Heart left ventricle (tissue), 16 donors: ENCODE measurements around the gene KRT80. TPM values are rescaled to one million over a fixed set of nuclear protein-coding genes. Genes with fewer than 3 reads are reported as not detected.

Source experiments
- ATAC-seq, 4 donors: fragments of 200-7000 bp; cut with Tn5 transposase; one replicate each; pipeline ENCODE4 v1.9.1; 2020 to 2022; ENCODE audit warnings: moderate library complexity in 4 of 4, mild to moderate bottlenecking in 3 of 4, moderate number of reproducible peaks in 1 of 4
- DNase-seq, 5 donors: peaks; one replicate each; pipeline ENCODE4 v3.0.0-alpha.2; 2020
- H3K27ac ChIP-seq, 12 donors: fragments of 200-600 bp; sonication (generic) in 4 of 12; one replicate each; pipeline versions ENCODE4 v1.5.0 to v1.8.0; 2016 to 2022; ENCODE audit warnings: mild to moderate bottlenecking in 2 of 12
- H3K27me3 ChIP-seq, 9 donors: fragments of 200-600 bp; sonication (generic) in 2 of 9; one replicate each; pipeline versions ENCODE4 v1.5.1 to v1.8.0; 2016 to 2022; ENCODE audit warnings: mild to moderate bottlenecking in 3 of 9
- H3K36me3 ChIP-seq, 9 donors: fragments of 200-600 bp; sonication (generic) in 2 of 9; one replicate each; pipeline versions ENCODE4 v1.5.0 to v1.8.0; 2018 to 2022; ENCODE audit warnings: mild to moderate bottlenecking in 2 of 9
- H3K4me1 ChIP-seq, 12 donors: fragments of 200-600 bp; sonication (generic) in 4 of 12; one replicate each; pipeline versions ENCODE4 v1.5.0 to v1.8.0; 2016 to 2022; ENCODE audit warnings: mild to moderate bottlenecking in 3 of 12
- H3K4me3 ChIP-seq, 12 donors: fragments of 200-600 bp; sonication (generic) in 4 of 12; one replicate each; pipeline versions ENCODE4 v1.5.0 to v1.8.0; 2017 to 2022; ENCODE audit warnings: mild to moderate bottlenecking in 9 of 12, moderate library complexity in 4 of 12
- H3K9me3 ChIP-seq, 12 donors: fragments of 200-600 bp; sonication (generic) in 4 of 12; one replicate each; pipeline versions ENCODE4 v1.5.0 to v1.8.0; 2016 to 2022; ENCODE audit warnings: mild to moderate bottlenecking in 1 of 12
- POLR2A ChIP-seq, 2 donors: fragments of 450-650 bp; IDR thresholded peaks; one replicate each; pipeline ENCODE4 v1.6.1; 2017; ENCODE audit warnings: antibody characterized with exemption in 2 of 2, mild to moderate bottlenecking in 2 of 2, moderate library complexity in 2 of 2
- WGBS, 4 donors: extraction: QIAGEN DNeasy Blood & Tissue Kit in 2 of 4; methylation state at CpG; one replicate each; pipeline versions ENCODE4 v1.1.5 to v1.1.7; 2013 to 2018; 5-methylcytosine and 5-hydroxymethylcytosine counted together
- intact Hi-C, 10 donors: fragments of 100-400 bp; cut with DNase I; formaldehyde crosslinking; loops; one replicate each; pipeline versions ENCODE4 v1.11.1 to v1.14.2; 2022
- polyA plus RNA-seq, 2 donors: library from polyadenylated mRNA; stranded (reverse); fragments of 200-250 nt; gene quantifications; one replicate each; pipeline ENCODE4 v1.2.3, GENCODE V29; 2013
- total RNA-seq, 9 donors: library from RNA; depleted of rRNA in 2 of 9; stranded (reverse); fragments of >200 nt in 2 of 9; fragmentation: NEBNext Ultra II Directional in 3 of 9; extraction: Animal tissue kit (Norgen Biotek cat#: 25700) in 3 of 9; gene quantifications; one replicate each; pipeline versions ENCODE4 v1.1.0 to v1.2.4, GENCODE V29; 2016 to 2023
- TF ChIP-seq, protein P1 (sequence below), 12 donors: fragments of 200-600 bp; sonication (generic) in 4 of 12; IDR thresholded peaks; one replicate each; pipeline versions ENCODE4 v1.5.0 to v1.8.0; 2018 to 2022; ENCODE audit warnings: antibody characterized with exemption in 12 of 12, mild to moderate bottlenecking in 5 of 12
- donor health status: ischemic (EF 13 %, LVEDD 7.1; RV severe dilation, severe dysfunction).
- donor health status: healthy with polysubstance abuse.
- donor health status: DM: no; HTN: yes; CAD: no.
- donor health status: DM: no; HTN: no; CAD: no.
- donor health status: ischemic (EF 25% LVEDD 6.9; RV normal size, moderate dysfunction).
- donor health status: ischemic (EF 25% LVEDD 5.7; RV mildly dilated, moderate dysfunction).
- donor health status: healthy.
- donor health status: DM: yes; HTN: yes; CAD: no.
- donor health status: ischemic (EF 35%, LVEDD 5.7; RV mildly dilated, moderate dysfunction).
- donor health status: nonischemic (EF 11% LVEDD 7.7; RV severe dilation, severe dysfunction).
- donor health status: DM: yes; HTN: yes; CAD: no.
- donor health status: PGD.
- donor health status: ischemic (EF 29% LVEDD 5.4; RV normal size, mild dysfunction).
- donor health status: nonischemic (EF 23%, LVEDD 6.1; RV moderate dilation, normal function).

Gene KRT80
- total and polyA plus RNA-seq, 11 donors, result 0.08 to 1.2 (median 0.24) TPM; not detected in 2

DNA sequence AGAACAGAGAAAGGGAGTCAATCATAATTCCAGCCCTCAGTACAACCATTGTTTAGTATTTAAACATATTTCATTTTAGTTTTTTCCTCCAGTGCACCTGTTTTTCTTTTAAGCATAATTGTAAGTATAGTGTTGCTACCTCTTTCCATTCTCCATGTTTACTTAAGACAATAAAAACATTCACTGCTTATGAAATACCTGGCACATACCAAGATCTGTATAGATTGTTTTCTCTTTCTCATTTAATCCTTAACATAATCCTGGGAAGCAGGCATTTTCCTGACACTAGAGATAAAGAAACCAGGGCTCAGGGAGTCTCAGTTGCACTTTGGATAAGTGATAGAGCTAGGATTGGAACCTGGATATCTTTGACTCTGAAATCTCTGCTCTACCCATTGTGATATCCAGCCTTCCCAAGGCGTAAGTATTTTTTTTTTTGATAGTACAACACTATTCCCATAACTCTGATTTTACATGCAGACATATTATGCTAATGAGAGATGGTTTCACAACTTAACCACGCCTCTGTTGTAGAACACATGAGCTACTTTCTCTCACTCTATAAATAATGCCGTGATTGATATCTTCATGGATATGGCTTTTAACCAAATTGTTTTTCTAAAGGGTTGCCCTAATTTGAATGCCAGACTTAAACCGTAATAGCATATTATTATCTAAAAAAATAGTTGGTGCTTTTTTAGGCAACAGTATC is 29.4 kb upstream of the KRT80 start:
- Histone ChIP-seq H3K4me3 (no peak overlapping the region), H3K9me3 (no peaks in the 10 kb centered on the region), H3K4me1 (peaks cover 0 to 21% (median 0%) of the 10 kb centered on the region in 12 donors), H3K36me3 (no peaks in the 10 kb centered on the region), H3K27me3 (peaks cover 0 to 27% (median 5%) of the 10 kb centered on the region in 9 donors), H3K27ac (no peak overlapping the region)
- no peak for TF ChIP-seq POLR2A (IDR thresholded peaks at IDR 0.05)
- TF ChIP-seq, protein P1, sequence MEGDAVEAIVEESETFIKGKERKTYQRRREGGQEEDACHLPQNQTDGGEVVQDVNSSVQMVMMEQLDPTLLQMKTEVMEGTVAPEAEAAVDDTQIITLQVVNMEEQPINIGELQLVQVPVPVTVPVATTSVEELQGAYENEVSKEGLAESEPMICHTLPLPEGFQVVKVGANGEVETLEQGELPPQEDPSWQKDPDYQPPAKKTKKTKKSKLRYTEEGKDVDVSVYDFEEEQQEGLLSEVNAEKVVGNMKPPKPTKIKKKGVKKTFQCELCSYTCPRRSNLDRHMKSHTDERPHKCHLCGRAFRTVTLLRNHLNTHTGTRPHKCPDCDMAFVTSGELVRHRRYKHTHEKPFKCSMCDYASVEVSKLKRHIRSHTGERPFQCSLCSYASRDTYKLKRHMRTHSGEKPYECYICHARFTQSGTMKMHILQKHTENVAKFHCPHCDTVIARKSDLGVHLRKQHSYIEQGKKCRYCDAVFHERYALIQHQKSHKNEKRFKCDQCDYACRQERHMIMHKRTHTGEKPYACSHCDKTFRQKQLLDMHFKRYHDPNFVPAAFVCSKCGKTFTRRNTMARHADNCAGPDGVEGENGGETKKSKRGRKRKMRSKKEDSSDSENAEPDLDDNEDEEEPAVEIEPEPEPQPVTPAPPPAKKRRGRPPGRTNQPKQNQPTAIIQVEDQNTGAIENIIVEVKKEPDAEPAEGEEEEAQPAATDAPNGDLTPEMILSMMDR (IDR thresholded peaks at IDR 0.05), result no peak
- intact Hi-C loops, result loop anchor here in 2 of 10 donors (5.0 to 10.0 kb wide), 2 partner anchors 54 to 56 kb away; partner anchors contain the start of gene KRT86 (in 1 of the 2)
- 71 to 81% (median 73%) methylated on average over 4 of the region's 4 CpGs for WGBS, 4 donors
- ATAC-seq, result no peak
- DNase-seq, result no peak

DNA sequence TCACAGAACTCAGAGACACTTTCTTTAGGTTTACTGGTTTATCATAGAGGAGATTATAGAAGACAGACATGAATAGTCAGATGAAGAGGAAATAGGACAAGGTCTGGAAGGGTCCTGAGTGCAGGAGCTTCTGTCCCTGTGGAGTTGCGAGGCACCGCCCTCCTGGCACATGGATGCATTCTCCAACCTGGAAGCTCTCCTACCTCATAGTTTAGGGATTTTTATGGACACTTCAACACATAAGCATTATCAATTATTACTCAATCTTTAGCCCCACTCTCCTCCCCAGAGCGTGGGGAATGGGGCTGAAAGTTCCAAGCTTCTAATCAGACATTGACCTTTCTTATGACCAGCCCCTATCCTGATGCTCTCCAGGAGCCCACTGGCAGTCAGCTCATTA is 28.7 kb upstream of the KRT80 start:
- Histone ChIP-seq H3K4me1 (peaks cover 0 to 21% (median 0%) of the 10 kb centered on the region in 12 donors), H3K4me3 (no peak overlapping the region), H3K9me3 (no peaks in the 10 kb centered on the region), H3K27ac (no peak overlapping the region), H3K27me3 (peaks cover 0 to 27% (median 5%) of the 10 kb centered on the region in 9 donors), H3K36me3 (no peaks in the 10 kb centered on the region)
- intact Hi-C loops, result loop anchor here in 2 of 10 donors (5.0 to 10.0 kb wide), 2 partner anchors 54 to 57 kb away; partner anchors contain the start of gene KRT86 (in 1 of the 2)
- 78 to 89% (median 88%) methylated on average over 3 of the region's 3 CpGs for WGBS, 4 donors
- no peak for TF ChIP-seq POLR2A (IDR thresholded peaks at IDR 0.05)
- TF ChIP-seq, protein P1 (IDR thresholded peaks at IDR 0.05), result no peak
- ATAC-seq (no peak), DNase-seq (peak in 2 of 5 donors; percentile 6 to 26)

DNA sequence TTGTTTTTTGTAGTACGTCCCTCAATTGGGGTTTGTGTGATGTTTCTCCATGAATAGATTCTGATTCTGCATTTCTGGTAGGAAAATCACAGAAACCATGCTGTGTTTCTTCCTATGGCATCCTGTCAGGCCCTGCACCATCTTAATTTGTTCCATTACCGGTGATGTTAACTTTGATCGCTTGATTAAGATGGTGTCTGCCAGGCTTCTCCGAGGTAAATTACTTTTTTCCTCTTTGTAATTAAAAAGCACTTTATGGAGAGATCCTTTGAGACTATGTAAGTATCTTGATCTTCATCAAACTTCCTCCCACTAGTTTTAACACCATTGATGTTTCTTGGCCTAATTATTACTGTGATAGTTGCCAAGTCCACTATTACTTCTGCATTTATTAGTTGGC is 26.2 kb upstream of the KRT80 start:
- H3K9me3 ChIP-seq, result no peaks in the 10 kb centered on the region
- peak overlapping the region in 1 of 12 donors; percentile 37 for H3K27ac ChIP-seq
- DNase-seq (no peak), ATAC-seq (no peak)
- H3K36me3 ChIP-seq, result no peaks in the 10 kb centered on the region
- no peak overlapping the region for H3K4me3 ChIP-seq
- peaks cover 0 to 22% (median 5%) of the 10 kb centered on the region in 9 donors for H3K27me3 ChIP-seq
- no peak for TF ChIP-seq POLR2A (IDR thresholded peaks at IDR 0.05)
- TF ChIP-seq, protein P1 (IDR thresholded peaks at IDR 0.05), result no peak
- 78 to 85% (median 80%) methylated on average over 4 of the region's 4 CpGs for WGBS, 4 donors
- H3K4me1 ChIP-seq, result peaks cover 0 to 23% (median 2%) of the 10 kb centered on the region in 12 donors
- intact Hi-C loops, result loop anchor here in 1 of 10 donors (5.0 kb wide), 1 partner anchor 59 kb away; no protein-coding TSS in a partner anchor

DNA sequence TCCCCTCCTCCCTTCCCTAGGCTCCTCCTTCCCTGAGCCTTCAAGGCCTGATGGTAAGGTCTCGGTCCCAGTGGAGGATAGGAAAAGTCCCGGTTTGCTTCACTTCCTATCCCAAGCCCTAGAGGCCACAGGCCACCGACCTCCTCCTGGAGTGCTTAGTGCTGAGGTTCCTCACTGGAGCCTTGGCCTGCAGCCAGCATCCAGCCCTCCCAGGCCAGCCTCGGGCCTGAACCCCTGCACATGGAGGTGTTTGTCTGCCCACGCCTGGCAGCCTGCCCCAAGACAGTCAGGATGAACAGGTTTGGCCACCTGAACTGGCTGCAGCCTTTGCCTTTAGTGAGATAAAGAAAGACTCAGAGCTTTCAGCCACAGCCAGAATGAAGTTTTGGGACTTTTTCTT is 25.4 kb upstream of the KRT80 start:
- peak; percentile 30 to 75 (median 51) for ATAC-seq
- DNase-seq, result peak; percentile 57 to 80 (median 71)
- 22 to 46% (median 31%) methylated on average over 5 of the region's 5 CpGs for WGBS, 4 donors
- Histone ChIP-seq H3K4me3 (no peak overlapping the region), H3K4me1 (peaks cover 0 to 23% (median 2%) of the 10 kb centered on the region in 12 donors), H3K27ac (peak overlapping the region in 5 of 12 donors; percentile 2 to 42 (median 11)), H3K36me3 (no peaks in the 10 kb centered on the region), H3K9me3 (no peaks in the 10 kb centered on the region), H3K27me3 (peaks cover 0 to 20% (median 5%) of the 10 kb centered on the region in 9 donors)
- TF ChIP-seq POLR2A (IDR thresholded peaks at IDR 0.05), result no peak
- TF ChIP-seq, protein P1 (IDR thresholded peaks at IDR 0.05), result no peak
- intact Hi-C loops, result loop anchor here in 1 of 10 donors (5.0 kb wide), 1 partner anchor 60 kb away; no protein-coding TSS in a partner anchor
